HG02840 (cell line): ENCODE measurements around the gene LNX1.

Experiments
- ATAC-seq: cut with Tn5 transposase; IDR thresholded peaks from one replicate; pipeline ENCODE4 v1.9.1; 2021; ENCODE audit warnings: mild to moderate bottlenecking, moderate library complexity, moderate number of reproducible peaks; ENCODE audit not compliant: unreplicated experiment, low FRiP score

The LNX1 gene

DNA sequence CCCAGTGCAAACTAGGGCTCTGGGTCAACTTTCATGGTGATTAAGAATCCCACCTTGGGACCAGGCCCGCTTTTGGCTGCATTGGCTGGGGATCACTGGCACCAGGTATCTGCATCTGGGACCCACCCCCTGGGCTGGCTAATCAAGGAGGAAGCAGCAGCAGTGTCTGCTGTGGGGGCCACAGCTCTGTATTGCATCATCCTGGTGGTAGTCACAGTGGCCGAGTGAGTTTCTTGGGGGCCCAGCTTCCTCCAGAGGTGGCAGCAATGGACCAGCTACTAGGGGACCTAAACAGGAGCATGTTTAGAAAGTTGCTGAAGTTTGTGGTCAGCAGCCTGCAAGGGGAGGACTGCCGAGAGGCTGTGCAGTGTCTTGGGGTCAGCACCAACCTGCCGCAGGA lies 15.7 kb downstream of the LNX1 start:
- ATAC-seq = no peak

GRCh38 chr4:53574528-53574927 lies 16.8 kb downstream of the LNX1 start:
- no peak for ATAC-seq

- no peak for ATAC-seq
Observed at GRCh38 chr4:53573696-53574095, 17.6 kb downstream of the LNX1 start.

DNA sequence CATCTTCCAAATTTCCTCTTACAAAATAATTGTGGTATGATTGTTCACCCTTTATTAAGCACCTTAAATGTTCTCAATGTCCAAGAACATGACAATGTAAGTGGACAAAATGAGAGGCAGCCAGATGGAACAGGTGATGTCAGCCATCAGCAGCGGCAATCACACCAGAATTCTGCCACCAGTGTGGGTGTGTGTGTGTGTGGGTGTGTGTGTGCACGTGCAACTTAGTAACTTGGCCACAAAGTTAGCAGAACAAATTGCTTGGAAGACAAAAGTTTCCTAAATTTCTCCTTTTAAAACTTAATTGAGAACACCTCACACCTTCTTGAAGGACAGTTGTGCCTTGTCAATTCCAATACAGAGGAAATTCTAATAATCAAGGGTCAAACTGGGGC lies 18.7 kb downstream of the LNX1 start:
- ATAC-seq = no peak

- no peak for ATAC-seq
Observed at GRCh38 chr4:53571936-53572599, 19.2 kb downstream of the LNX1 start.

DNA sequence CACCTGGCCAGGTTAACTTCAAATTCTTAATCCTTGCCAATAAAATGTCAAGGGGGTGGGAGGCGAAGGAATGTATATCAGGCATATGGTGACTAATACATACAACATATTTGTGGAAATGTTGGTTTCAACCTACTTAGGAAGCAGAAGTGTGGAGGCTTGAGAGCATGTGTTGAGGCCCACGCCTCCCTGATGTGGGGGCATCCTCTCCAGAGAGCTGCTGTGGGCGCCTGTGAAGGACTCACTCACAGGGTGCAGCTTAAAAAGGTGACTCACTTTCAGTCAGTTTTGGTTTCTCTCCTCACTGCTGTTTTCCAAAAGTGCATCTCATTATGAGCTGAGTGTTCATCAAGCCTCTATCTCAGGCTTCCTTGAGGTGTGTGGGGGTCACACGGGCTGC lies 27.5 kb downstream of the LNX1 start:
- no peak for ATAC-seq

DNA sequence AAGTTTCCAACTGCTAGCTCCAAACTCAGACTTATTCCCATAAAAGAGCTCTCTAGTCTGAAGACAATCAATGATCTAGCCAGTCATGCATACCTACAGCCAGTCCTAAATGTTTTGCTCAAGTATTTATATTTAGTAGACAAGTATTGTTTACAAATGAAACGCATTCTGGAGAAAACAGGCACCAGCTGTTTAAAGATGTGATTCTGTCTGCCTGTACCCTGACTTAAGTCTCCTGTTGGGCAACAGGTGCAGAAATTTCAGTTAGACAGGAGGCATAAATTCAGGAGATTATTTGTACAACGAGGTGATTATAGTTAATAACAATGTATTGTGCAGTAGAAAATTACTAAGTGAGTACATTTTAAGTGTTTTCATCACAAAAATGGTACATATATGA lies 28.9 kb downstream of the LNX1 start:
- ATAC-seq = no peak

GRCh38 chr4:53559021-53559620 lies 32.2 kb downstream of the LNX1 start:
- ATAC-seq = no peak

DNA sequence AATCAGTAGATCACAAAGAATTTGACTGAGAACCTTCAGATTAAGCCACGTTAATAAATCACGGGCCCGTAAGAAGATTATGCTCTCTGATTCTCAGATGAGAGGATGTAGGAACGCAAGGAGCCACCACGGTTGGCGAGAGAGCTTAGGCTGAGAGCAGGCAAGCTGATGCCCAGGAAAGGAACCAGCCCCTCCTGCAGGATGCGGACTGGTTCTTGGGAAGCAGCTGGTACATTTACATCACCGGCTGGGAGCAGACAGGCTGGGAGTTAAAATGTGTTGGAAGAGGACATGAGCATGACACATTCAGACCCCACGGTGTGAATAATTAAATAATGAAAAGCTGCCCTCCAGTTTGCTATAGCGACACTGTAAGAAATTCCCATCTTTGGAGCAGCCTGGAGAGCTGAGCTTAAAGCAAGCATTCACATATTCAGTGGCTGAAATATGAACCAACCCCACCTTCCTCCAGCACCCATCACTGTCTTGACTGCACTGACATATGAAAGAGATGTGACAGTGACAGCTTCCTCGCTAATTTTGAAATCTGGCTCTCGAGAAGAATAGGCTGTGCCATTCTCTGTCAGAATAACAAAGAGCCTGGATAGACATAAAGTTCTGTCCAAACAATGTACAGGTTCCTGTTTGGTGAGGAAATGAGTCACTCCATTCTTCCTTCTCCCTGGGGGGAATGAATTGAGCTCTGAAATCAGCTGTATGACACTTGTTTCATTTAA lies 33.1 kb downstream of the LNX1 start:
- ATAC-seq = no peak

DNA sequence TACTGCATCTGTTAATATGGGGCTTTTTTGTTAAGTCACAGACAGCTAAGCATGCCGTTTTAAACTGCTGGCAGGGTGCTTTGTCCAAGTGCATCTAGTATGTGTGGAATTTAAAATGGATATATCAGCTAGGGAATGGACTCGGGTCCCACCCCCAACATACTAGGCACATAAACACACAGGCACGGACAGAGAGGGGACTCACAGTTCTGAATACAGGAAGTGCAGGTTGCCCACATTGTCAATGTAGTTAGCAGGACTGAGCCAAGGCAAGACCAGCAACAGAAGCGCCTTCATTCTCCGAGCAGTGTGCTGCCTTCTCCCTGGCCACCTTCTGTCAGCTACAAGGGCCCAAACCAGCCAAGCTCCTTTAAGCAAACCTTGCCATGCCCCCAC lies 33.6 kb downstream of the LNX1 start:
- no peak for ATAC-seq

DNA sequence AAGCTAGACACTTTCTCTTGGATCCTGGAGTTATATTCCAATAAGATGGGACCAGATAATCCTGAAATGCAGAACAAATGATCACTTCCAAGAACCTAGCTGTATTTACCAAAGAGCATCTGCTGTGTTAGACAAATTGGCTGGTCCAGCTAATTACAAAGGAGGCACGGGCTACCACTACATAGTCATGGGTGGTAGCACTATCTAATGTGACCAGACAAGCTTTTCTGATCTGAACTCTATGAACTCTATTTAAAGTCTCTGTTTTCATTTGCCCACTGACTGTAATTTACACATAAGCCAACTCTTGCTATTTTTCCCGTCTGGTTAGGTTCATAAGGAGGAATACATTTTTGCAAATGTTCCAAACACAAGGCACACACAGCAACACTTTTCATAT lies 34.6 kb downstream of the LNX1 start:
- ATAC-seq = no peak

DNA sequence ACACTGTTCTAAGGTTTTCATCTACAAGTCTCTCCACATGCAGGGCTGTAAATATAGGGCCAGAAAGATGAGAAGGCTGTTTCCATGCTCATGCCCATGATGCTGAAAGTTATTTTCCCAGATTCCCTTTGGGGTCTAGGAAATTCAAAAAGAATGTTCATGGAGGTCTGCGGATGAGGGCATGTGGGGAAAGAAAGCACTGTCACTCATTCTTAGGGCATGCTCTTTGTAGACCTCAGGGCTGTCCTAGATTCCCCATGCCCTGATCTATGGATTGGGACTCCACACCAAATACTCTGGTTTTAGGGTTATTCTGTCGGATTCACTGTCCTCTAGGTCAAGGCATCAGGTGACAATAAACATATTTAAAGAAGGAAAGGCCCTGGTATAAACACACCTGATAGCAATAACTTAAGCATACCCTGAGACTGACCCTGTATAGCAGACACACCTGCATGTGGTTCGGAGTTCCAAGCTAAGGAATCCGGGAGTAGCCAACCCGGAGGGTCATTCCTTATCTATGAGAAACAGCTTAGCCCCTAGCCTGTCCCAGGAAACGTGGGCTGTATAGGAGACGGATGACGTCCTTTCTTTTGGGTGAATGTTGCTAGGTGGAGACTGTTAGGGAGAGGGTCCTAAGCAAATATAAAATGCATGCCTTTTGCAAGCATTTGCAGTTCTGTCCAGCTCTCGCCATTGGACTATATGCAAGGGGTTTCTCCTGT lies 37.6 kb downstream of the LNX1 start:
- ATAC-seq = no peak

DNA sequence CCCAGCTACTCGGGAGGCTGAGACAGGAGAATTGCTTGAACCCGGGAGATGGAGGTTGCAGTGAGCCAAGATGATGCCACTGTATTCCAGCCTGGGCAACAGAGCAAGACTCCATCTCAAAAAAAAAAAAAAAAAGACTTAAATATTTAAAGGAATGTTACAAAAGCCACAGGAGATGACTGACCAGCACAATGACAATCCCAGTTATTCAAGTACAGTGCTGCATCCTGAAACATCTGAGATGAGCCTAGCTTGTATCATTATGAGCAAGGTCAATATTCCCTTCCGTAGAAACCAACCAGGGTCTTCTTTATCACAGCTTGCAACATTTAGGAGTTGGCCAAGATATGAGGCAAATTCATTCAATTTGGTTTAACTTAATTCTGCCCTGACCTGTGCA lies 38.6 kb downstream of the LNX1 start:
- ATAC-seq = no peak

DNA sequence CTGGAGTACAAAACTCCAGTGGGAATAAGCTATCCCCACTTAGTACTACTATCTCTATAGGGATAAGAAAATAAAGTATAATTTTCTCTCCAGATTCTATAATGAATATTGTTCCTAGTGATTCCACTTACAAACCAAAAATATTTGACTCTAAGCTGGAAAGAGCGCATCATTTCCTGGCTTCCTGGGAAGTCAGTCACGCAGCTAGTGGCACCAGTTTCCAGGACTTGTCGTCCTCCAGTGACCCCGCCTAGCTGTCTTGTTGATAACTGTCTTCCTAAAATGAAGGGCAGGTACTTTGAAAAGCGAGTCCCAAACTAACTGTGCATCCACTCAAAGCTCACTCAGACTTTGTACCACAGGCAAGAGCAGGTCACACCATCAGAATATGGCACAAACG lies 39.3 kb downstream of the LNX1 start:
- no peak for ATAC-seq

- ATAC-seq = no peak
Observed at GRCh38 chr4:53551281-53551864, 39.9 kb downstream of the LNX1 start.

DNA sequence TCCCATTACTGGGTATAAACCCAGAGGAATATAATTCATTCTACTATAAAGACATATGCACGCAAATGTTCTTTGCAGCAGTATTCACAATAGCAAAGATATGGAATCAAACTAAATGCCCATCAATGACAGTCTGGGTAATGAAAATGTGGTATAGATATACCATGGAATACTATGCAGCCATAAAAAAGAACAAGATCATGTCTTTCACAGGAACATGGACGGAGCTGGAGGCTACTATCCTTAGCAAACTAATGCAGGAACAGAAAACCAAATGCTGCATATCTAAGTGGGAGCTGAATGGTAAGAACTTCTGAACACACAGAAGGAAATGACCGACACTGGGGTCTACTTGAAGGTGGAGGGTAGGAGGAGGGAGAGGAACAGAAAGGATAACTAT lies 42.6 kb downstream of the LNX1 start:
- no peak for ATAC-seq

- ATAC-seq = no peak
Observed at GRCh38 chr4:53547983-53548382, 43.3 kb downstream of the LNX1 start.

- ATAC-seq = no peak
Observed at GRCh38 chr4:53545942-53546581, 45.2 kb downstream of the LNX1 start.

GRCh38 chr4:53545273-53545672 lies 46.0 kb downstream of the LNX1 start:
- ATAC-seq = no peak

GRCh38 chr4:53543561-53543960 lies 47.7 kb downstream of the LNX1 start:
- no peak for ATAC-seq
